Tibial nerve (tissue), 4 donors: Measurements from ENCODE around the gene BDKRB2.

ENCODE experiments used
- CTCF ChIP-seq, 5 experiments: fragments of 200-600 bp in 3 of 5; fragments of 450-650 bp in 2 of 5; sonication (generic) in 3 of 5; IDR thresholded peaks; one replicate each; pipeline ENCODE4 v1.5.1; 2016 to 2019; ENCODE audit warnings: antibody characterized with exemption in 5 of 5, mild to moderate bottlenecking in 3 of 5, moderate library complexity in 2 of 5
- EP300 ChIP-seq, 2 donors: sonication (generic); formaldehyde crosslinking; IDR thresholded peaks; one replicate each; pipeline ENCODE4 v1.6.1; 2017; ENCODE audit warnings: antibody characterized with exemption in 2 of 2, mild to moderate bottlenecking in 1 of 2

- TF ChIP-seq CTCF (IDR thresholded peaks at IDR 0.05), result no peak
- no peak for TF ChIP-seq EP300 (IDR thresholded peaks at IDR 0.05)
These were observed 53.3 kb downstream of the BDKRB2 start for GRCh38 chr14:96257900-96258299.
